NT2/D1 (cell line): ENCODE measurements around the gene EFCAB5.

Source experiments
- DNase-seq: peaks from one replicate; pipeline ENCODE4 v3.0.0-alpha.2; 2011; ENCODE audit warnings: low read depth, low spot score
- H3K27me3 ChIP-seq: 2 replicates; pipeline ENCODE4 v1.6.0; 2011; ENCODE audit warnings: mild to moderate bottlenecking; ENCODE audit not compliant: insufficient read length, insufficient read depth
- H3K36me3 ChIP-seq: 2 replicates; pipeline ENCODE4 v1.6.1; 2011; ENCODE audit warnings: mild to moderate bottlenecking, low read length, mixed read lengths; ENCODE audit not compliant: insufficient read depth, insufficient read length
- H3K4me1 ChIP-seq: 2 replicates; pipeline ENCODE4 v1.5.1; 2011; ENCODE audit not compliant: insufficient read depth, insufficient read length
- H3K4me3 ChIP-seq: 2 replicates; pipeline ENCODE4 v1.5.1; 2011; ENCODE audit warnings: low read depth; ENCODE audit not compliant: insufficient read length
- H3K9ac ChIP-seq: 2 replicates; pipeline ENCODE4 v1.6.0; 2011; ENCODE audit warnings: low read depth; ENCODE audit not compliant: insufficient read length
- H3K9me3 ChIP-seq: 2 replicates; pipeline ENCODE4 v1.5.1; 2011; ENCODE audit warnings: mild to moderate bottlenecking, low read length; ENCODE audit not compliant: insufficient read depth
- SUZ12 ChIP-seq: IDR thresholded peaks from 2 replicates; pipeline ENCODE4 v1.6.1; 2011; ENCODE audit not compliant: insufficient read length, insufficient read depth; ENCODE audit errors: extremely low read depth
- YY1 ChIP-seq: IDR thresholded peaks from 2 replicates; pipeline ENCODE4 v1.6.1; 2011; ENCODE audit not compliant: insufficient read length, insufficient read depth
- ZNF274 ChIP-seq: IDR thresholded peaks from 2 replicates; pipeline ENCODE4 v1.6.1; 2011; ENCODE audit warnings: mild to moderate bottlenecking, low read depth, low read length

Gene EFCAB5

DNA sequence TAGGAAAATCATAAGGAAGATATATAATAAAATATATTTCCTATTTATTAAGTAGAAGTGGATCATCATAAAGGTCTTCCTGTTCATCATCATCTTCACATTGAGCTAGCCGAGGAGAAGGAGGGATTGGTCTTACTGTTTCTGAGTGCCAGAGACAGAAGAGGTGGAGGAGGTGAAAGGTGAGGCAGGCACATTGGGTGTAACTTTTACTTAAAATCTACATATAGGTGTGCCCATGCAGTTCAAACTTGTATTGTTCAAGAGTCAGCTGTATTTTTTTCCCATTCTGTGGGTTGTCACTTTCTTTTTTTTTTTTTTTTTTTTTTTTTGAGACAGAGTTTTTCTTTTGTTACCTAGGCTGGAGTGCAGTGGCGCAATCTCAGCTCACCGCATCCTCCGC, 210.0 kb downstream of the EFCAB5 start:
- Histone ChIP-seq H3K36me3 (no peaks in the 10 kb centered on the region), H3K27me3 (no peaks in the 10 kb centered on the region), H3K9ac (no peak overlapping the region), H3K4me3 (no peak overlapping the region), H3K9me3 (no peaks in the 10 kb centered on the region), H3K4me1 (no peaks in the 10 kb centered on the region)
- DNase-seq, result no peak
- TF ChIP-seq SUZ12 (no peak), YY1 (no peak), ZNF274 (no peak)

DNA sequence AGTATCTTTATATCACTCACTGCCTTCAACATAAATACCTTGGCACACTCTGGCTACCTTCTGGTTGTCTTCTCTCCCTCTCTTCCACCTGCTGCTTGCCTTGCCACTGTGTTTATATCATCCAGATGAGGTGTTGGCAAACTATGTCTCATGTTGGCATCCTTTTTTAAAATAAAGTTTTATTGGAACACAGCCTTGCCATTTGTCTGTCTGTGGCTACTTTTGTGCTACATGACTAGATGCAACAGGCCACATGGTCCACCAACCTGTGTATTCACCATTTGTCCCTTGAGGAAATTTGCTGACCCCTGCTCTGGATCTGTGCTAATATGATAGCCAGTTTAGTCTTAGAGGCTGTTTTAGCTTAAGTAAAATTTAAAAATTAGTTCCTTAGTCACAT, 212.0 kb downstream of the EFCAB5 start:
- no peaks in the 10 kb centered on the region for H3K36me3 ChIP-seq

DNA sequence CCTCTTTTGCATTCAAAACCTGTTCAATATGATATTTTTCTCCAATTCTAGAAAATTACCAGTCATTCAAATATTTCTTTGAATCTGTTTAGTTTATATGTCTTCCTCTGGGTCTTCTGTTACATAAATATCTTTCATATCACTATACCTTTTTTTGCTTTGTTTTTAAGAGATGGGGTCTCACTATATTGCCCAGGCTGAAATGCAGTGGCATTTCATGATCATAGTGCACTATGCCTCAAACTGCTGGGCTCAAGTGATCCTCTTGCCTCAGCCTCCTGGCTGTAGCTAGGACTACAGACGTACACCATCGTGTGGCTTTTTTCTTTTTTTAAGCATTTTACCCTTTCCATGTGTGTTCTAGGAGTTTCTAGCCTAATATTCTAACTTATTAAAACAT, 214.0 kb downstream of the EFCAB5 start:
- Histone ChIP-seq H3K36me3 (peaks cover 4% of the 10 kb centered on the region), H3K4me1 (no peaks in the 10 kb centered on the region), H3K27me3 (no peaks in the 10 kb centered on the region), H3K9ac (no peak overlapping the region), H3K4me3 (no peak overlapping the region), H3K9me3 (no peaks in the 10 kb centered on the region)
- TF ChIP-seq ZNF274, result no peak
- no peak for TF ChIP-seq SUZ12
- TF ChIP-seq YY1, result no peak
- no peak for DNase-seq

More for the DNA sequence above, 212.0 kb downstream of the EFCAB5 start:
- no peak for DNase-seq
- Histone ChIP-seq H3K9me3 (no peaks in the 10 kb centered on the region), H3K27me3 (no peaks in the 10 kb centered on the region), H3K4me1 (no peaks in the 10 kb centered on the region), H3K4me3 (no peak overlapping the region), H3K9ac (no peak overlapping the region)
- TF ChIP-seq SUZ12 (no peak), YY1 (no peak), ZNF274 (no peak)
